H9 (cell line): ENCODE data around the gene TCF7L1. TPM values are rescaled to one million over a fixed set of nuclear protein-coding genes. Genes with fewer than 3 reads are reported as not detected.

Experiments used
- DNase-seq: peaks from one replicate; pipeline ENCODE4 v3.0.0-alpha.2; 2017
- H2AFZ ChIP-seq: one replicate; pipeline ENCODE4 v1.6.1; 2013; ENCODE audit warnings: mild to moderate bottlenecking, low read length, control low read depth, moderate library complexity
- H2AK5ac ChIP-seq: 2 replicates; pipeline ENCODE4 v1.6.1; 2013; ENCODE audit warnings: low read length, control low read depth, mixed read lengths; ENCODE audit not compliant: insufficient read length
- H2BK120ac ChIP-seq: one replicate; pipeline ENCODE4 v1.6.1; 2013; ENCODE audit warnings: low read depth, mild to moderate bottlenecking, low read length, control low read depth, inconsistent platforms; ENCODE audit not compliant: poor library complexity, severe bottlenecking
- H2BK12ac ChIP-seq: 2 replicates; pipeline ENCODE4 v1.6.1; 2013; ENCODE audit warnings: low read length, control low read depth, mixed read lengths, low read depth; ENCODE audit not compliant: insufficient read length
- H2BK15ac ChIP-seq: 2 replicates; pipeline ENCODE4 v1.6.1; 2013; ENCODE audit warnings: low read depth, low read length, control low read depth
- H2BK20ac ChIP-seq: one replicate; pipeline ENCODE4 v1.6.1; 2013; ENCODE audit warnings: low read depth, mild to moderate bottlenecking, low read length, control low read depth, inconsistent platforms; ENCODE audit not compliant: poor library complexity, severe bottlenecking
- H2BK5ac ChIP-seq: 2 replicates; pipeline ENCODE4 v1.6.1; 2013; ENCODE audit warnings: low read length, control low read depth, mixed read lengths; ENCODE audit not compliant: insufficient read length
- H3K14ac ChIP-seq: 2 replicates; pipeline ENCODE4 v1.6.1; 2013; ENCODE audit warnings: low read length, control low read depth; ENCODE audit not compliant: insufficient read depth
- H3K18ac ChIP-seq: 2 replicates; pipeline ENCODE4 v1.6.1; 2013; ENCODE audit warnings: low read depth, mild to moderate bottlenecking, mixed read lengths, low read length, control low read depth; ENCODE audit not compliant: insufficient read length
- H3K23ac ChIP-seq: 2 replicates; pipeline ENCODE4 v1.6.1; 2013; ENCODE audit warnings: low read length, control low read depth, mixed read lengths, low read depth; ENCODE audit not compliant: insufficient read length
- H3K23me2 ChIP-seq: 2 replicates; pipeline ENCODE4 v1.6.1; 2013; ENCODE audit warnings: low read depth, mild to moderate bottlenecking, mixed read lengths, low read length, control low read depth; ENCODE audit not compliant: insufficient read length, poor library complexity, severe bottlenecking
- H3K27ac ChIP-seq: 2 replicates; pipeline ENCODE4 v1.5.1; 2013; ENCODE audit warnings: low read length, control low read depth, mixed read lengths, low read depth; ENCODE audit not compliant: insufficient read length
- H3K27me3 ChIP-seq: 2 replicates; pipeline ENCODE4 v1.6.1; 2013; ENCODE audit warnings: low read length, control low read depth, inconsistent platforms; ENCODE audit not compliant: insufficient read depth
- H3K4ac ChIP-seq: 2 replicates; pipeline ENCODE4 v1.6.1; 2013; ENCODE audit warnings: low read depth, mild to moderate bottlenecking, control low read depth, inconsistent platforms, low read length, moderate library complexity
- H3K4me1 ChIP-seq: 2 replicates; pipeline ENCODE4 v1.6.1; 2013; ENCODE audit warnings: low read length, control low read depth, inconsistent platforms; ENCODE audit not compliant: insufficient read depth
- H3K4me2 ChIP-seq: 2 replicates; pipeline ENCODE4 v1.6.1; 2013; ENCODE audit warnings: low read length, control low read depth, mixed read lengths; ENCODE audit not compliant: insufficient read length, insufficient read depth
- H3K56ac ChIP-seq: 2 replicates; pipeline ENCODE4 v1.6.1; 2013; ENCODE audit warnings: low read depth, mild to moderate bottlenecking, mixed read lengths, low read length, control low read depth; ENCODE audit not compliant: insufficient read length
- H3K79me1 ChIP-seq: 2 replicates; pipeline ENCODE4 v1.6.1; 2013; ENCODE audit warnings: low read depth, mild to moderate bottlenecking, moderate library complexity, low read length, control low read depth, inconsistent platforms; ENCODE audit not compliant: insufficient read depth, poor library complexity, severe bottlenecking
- H3K79me2 ChIP-seq: 2 replicates; pipeline ENCODE4 v1.6.1; 2013; ENCODE audit warnings: low read length, control low read depth, inconsistent platforms; ENCODE audit not compliant: insufficient read depth
- H3K9ac ChIP-seq: 2 replicates; pipeline ENCODE4 v1.6.1; 2013; ENCODE audit warnings: low read length, control low read depth, mixed read lengths; ENCODE audit not compliant: insufficient read length; ENCODE audit errors: extremely low read depth
- H3K9me3 ChIP-seq: one replicate; pipeline ENCODE4 v1.6.1; 2013; ENCODE audit warnings: low read depth, low read length, inconsistent platforms; ENCODE audit not compliant: control insufficient read depth
- H3T11ph ChIP-seq: one replicate; pipeline ENCODE4 v1.6.1; 2013; ENCODE audit warnings: mild to moderate bottlenecking, low read length, control low read depth, inconsistent platforms
- H4K20me1 ChIP-seq: one replicate; pipeline ENCODE4 v1.6.1; 2013; ENCODE audit not compliant: control insufficient read depth, insufficient read length, insufficient read depth
- H4K5ac ChIP-seq: 2 replicates; pipeline ENCODE4 v1.6.1; 2013; ENCODE audit warnings: low read depth, mild to moderate bottlenecking, mixed read lengths, low read length, control low read depth; ENCODE audit not compliant: insufficient read length
- H4K8ac ChIP-seq: replicated peaks from 2 replicates; pipeline ENCODE4 v1.6.1; 2013; ENCODE audit warnings: low read length, control low read depth, mixed read lengths, low read depth; ENCODE audit not compliant: insufficient read length
- H4K91ac ChIP-seq: 2 replicates; pipeline ENCODE4 v1.6.1; 2013; ENCODE audit warnings: low read depth, mild to moderate bottlenecking, moderate library complexity, mixed read lengths, low read length, control low read depth; ENCODE audit not compliant: insufficient read length
- H3K27ac Mint-ChIP-seq, 3 experiments: 2 replicates in 2 of 3; 3 replicates in 1 of 3; pipeline ENCODE4 v1.8.0; 2020 to 2021; ENCODE audit warnings: mixed read lengths in 3 of 3, mild to moderate bottlenecking in 1 of 3, moderate library complexity in 1 of 3
- H3K27me3 Mint-ChIP-seq: 2 replicates; pipeline ENCODE4 v1.8.0; 2021; ENCODE audit warnings: low read depth, mild to moderate bottlenecking, moderate library complexity, mixed read lengths
- H3K36me3 Mint-ChIP-seq, 3 experiments: 2 replicates in 2 of 3; 3 replicates in 1 of 3; pipeline ENCODE4 v1.8.0; 2020 to 2021; ENCODE audit warnings: low read depth in 3 of 3, mixed read lengths in 3 of 3; ENCODE audit not compliant: insufficient read depth in 1 of 3
- H3K4me1 Mint-ChIP-seq, 2 experiments: 2 replicates each; pipeline ENCODE4 v1.8.0; 2020; ENCODE audit warnings: mixed read lengths in 2 of 2
- H3K4me3 Mint-ChIP-seq, 2 experiments: 2 replicates in 1 of 2; 3 replicates in 1 of 2; pipeline ENCODE4 v1.8.0; 2020 to 2021; ENCODE audit warnings: mild to moderate bottlenecking in 2 of 2, mixed read lengths in 2 of 2, moderate library complexity in 1 of 2
- H3K9me3 Mint-ChIP-seq, 2 experiments: 2 replicates in 1 of 2; 3 replicates in 1 of 2; pipeline ENCODE4 v1.8.0; 2020; ENCODE audit warnings: mild to moderate bottlenecking in 2 of 2, mixed read lengths in 2 of 2, moderate library complexity in 1 of 2
- WGBS: extraction: QIAGEN DNeasy Blood & Tissue Kit; methylation state at CpG from one replicate; pipeline ENCODE4 v1.1.7; 2013; ENCODE audit warnings: missing lambda C conversion rate, low lambda C conversion rate, mixed read lengths; ENCODE audit not compliant: insufficient read length; ENCODE audit errors: extremely low coverage; 5-methylcytosine and 5-hydroxymethylcytosine counted together
- total RNA-seq: library from RNA; stranded (reverse); gene quantifications from 2 replicates; pipeline ENCODE4 v1.2.1, GENCODE V29; 2021
- TF ChIP-seq, protein P1 (sequence below): fragments of 200-600 bp; sonication (generic); conservative IDR thresholded peaks from 3 replicates; pipeline ENCODE4 v1.8.0; 2021; ENCODE audit warnings: antibody characterized with exemption, mild to moderate bottlenecking

The TCF7L1 gene
- total RNA-seq, 1 experiment from 2014 or later: 112 TPM

DNA sequence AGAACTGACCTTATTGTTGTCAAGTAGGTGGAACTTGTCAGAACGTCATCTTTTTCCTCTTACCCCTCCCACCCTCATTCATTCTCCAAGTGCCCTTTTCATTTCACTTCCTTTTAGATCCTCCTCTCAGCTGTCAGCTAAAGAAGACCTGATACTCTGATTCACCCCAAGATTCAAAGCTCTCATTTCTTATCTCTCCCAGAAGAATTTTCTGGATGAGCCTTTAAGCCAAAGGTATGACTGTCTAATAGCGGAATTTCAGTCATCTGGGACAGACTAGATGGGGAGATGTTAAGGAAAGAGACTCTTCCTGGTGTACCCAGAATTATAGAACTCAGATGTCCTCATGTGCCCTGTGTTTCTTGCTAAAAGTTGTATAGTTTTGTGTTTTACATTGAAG, 53.9 kb downstream of the TCF7L1 start:
- Histone ChIP-seq H3K18ac (no peak overlapping the region), H3K79me2 (peaks cover 34% of the 10 kb centered on the region; the same call in 1 of the 2 replicates), H3K27me3 (no peaks in the 10 kb centered on the region), H4K91ac (no peak overlapping the region), H2BK120ac (no peak overlapping the region), H3K23ac (no peak overlapping the region), H4K8ac (no peak overlapping the region), H2AK5ac (no peak overlapping the region), H2BK20ac (no peak overlapping the region), H2BK5ac (no peak overlapping the region), H3K4me2 (no peak overlapping the region), H3K56ac (no peak overlapping the region), H3K9ac (no peak overlapping the region), H4K20me1 (no peaks in the 10 kb centered on the region), H3K79me1 (no peaks in the 10 kb centered on the region), H3K9me3 (no peaks in the 10 kb centered on the region), H3K27ac (no peak overlapping the region), H3K14ac (no peak overlapping the region), H2BK15ac (no peak overlapping the region), H3K4me1 (no peaks in the 10 kb centered on the region; the same call in 1 of the 2 replicates), H3K4ac (no peak overlapping the region), H3T11ph (no peak overlapping the region), H2BK12ac (no peak overlapping the region), H3K23me2 (no peaks in the 10 kb centered on the region), H2AFZ (no peak overlapping the region), H4K5ac (no peak overlapping the region)
- no CpG with 5 or more reads among the region's 2 CpGs for WGBS
- H3K27me3 Mint-ChIP-seq: no peaks in the 10 kb centered on the region
- peaks cover 57 to 62% of the 10 kb centered on the region in 2 experiments for H3K4me1 Mint-ChIP-seq
- DNase-seq: no peak
- TF ChIP-seq, protein P1, sequence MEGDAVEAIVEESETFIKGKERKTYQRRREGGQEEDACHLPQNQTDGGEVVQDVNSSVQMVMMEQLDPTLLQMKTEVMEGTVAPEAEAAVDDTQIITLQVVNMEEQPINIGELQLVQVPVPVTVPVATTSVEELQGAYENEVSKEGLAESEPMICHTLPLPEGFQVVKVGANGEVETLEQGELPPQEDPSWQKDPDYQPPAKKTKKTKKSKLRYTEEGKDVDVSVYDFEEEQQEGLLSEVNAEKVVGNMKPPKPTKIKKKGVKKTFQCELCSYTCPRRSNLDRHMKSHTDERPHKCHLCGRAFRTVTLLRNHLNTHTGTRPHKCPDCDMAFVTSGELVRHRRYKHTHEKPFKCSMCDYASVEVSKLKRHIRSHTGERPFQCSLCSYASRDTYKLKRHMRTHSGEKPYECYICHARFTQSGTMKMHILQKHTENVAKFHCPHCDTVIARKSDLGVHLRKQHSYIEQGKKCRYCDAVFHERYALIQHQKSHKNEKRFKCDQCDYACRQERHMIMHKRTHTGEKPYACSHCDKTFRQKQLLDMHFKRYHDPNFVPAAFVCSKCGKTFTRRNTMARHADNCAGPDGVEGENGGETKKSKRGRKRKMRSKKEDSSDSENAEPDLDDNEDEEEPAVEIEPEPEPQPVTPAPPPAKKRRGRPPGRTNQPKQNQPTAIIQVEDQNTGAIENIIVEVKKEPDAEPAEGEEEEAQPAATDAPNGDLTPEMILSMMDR: no peak
- H3K9me3 Mint-ChIP-seq: no peaks in the 10 kb centered on the region
- H3K36me3 Mint-ChIP-seq: peaks cover 12 to 23% (median 15%) of the 10 kb centered on the region in 3 experiments
- peak overlapping the region in 1 of 3 experiments; percentile 26; a peak in 3 of 7 replicates for H3K27ac Mint-ChIP-seq
- H3K4me3 Mint-ChIP-seq: no peak overlapping the region
